ENCODE measurements around the gene AFF1. TPM values are rescaled to one million over a fixed set of nuclear protein-coding genes. Genes with fewer than 3 reads are reported as not detected.

Gene AFF1
- total RNA-seq, 1 donor from 2014 or later = 112 TPM

GRCh38 chr4:86973668-86974067 is 38.9 kb downstream of the AFF1 start:
- Histone ChIP-seq H3K27ac (no peak overlapping the region), H3K4me3 (no peak overlapping the region)
- intact Hi-C loops (cut with DNase I) = no loop called here

GRCh38 chr4:86974551-86974994 is 39.8 kb downstream of the AFF1 start:
- Histone ChIP-seq H3K27me3 (no peaks in the 10 kb centered on the region), H3K4me1 (peaks cover 0 to 8% of the 10 kb centered on the region in 2 donors), H3K4me3 (no peak overlapping the region), H3K36me3 (no peaks in the 10 kb centered on the region), H3K9me3 (no peaks in the 10 kb centered on the region), H3K27ac (no peak overlapping the region)
- no peak for DNase-seq (ENCODE audit: low spot score in 2 of 2)
- TF ChIP-seq CTCF (IDR thresholded peaks at IDR 0.05) = no peak
- intact Hi-C loops (cut with DNase I) = no loop called here

More at GRCh38 chr4:86973668-86974067, 38.9 kb downstream of the AFF1 start:
- H3K9me3 ChIP-seq = no peaks in the 10 kb centered on the region
- no peak for TF ChIP-seq CTCF (IDR thresholded peaks at IDR 0.05)
- no peaks in the 10 kb centered on the region for H3K27me3 ChIP-seq
- H3K4me1 ChIP-seq = peaks cover 0 to 8% of the 10 kb centered on the region in 2 donors
- H3K36me3 ChIP-seq = no peaks in the 10 kb centered on the region
- no peak for DNase-seq (ENCODE audit: low spot score in 2 of 2)

- no peak for DNase-seq (ENCODE audit: low spot score in 2 of 2)
- no peaks in the 10 kb centered on the region for H3K27me3 ChIP-seq
- H3K9me3 ChIP-seq = no peaks in the 10 kb centered on the region
- H3K27ac ChIP-seq = no peak overlapping the region
- intact Hi-C loops (cut with DNase I) = no loop called here
- no peak for TF ChIP-seq CTCF (IDR thresholded peaks at IDR 0.05)
- H3K36me3 ChIP-seq = no peaks in the 10 kb centered on the region
- peaks cover 0 to 3% of the 10 kb centered on the region in 2 donors for H3K4me1 ChIP-seq
- H3K4me3 ChIP-seq = no peak overlapping the region
Observed at GRCh38 chr4:86975927-86976326, 41.1 kb downstream of the AFF1 start.

- H3K27me3 ChIP-seq = no peaks in the 10 kb centered on the region
- H3K9me3 ChIP-seq = no peaks in the 10 kb centered on the region
- intact Hi-C loops (cut with DNase I) = no loop called here
- no peaks in the 10 kb centered on the region for H3K36me3 ChIP-seq
- no peak for DNase-seq (ENCODE audit: low spot score in 2 of 2)
- no peak for TF ChIP-seq CTCF (IDR thresholded peaks at IDR 0.05)
- H3K4me3 ChIP-seq = no peak overlapping the region
- peaks cover 0 to 2% of the 10 kb centered on the region in 2 donors for H3K4me1 ChIP-seq
- no peak overlapping the region for H3K27ac ChIP-seq
Observed at GRCh38 chr4:86976801-86977485, 42.1 kb downstream of the AFF1 start.

GRCh38 chr4:86977621-86978184 is 42.9 kb downstream of the AFF1 start:
- H3K36me3 ChIP-seq = no peaks in the 10 kb centered on the region
- no peaks in the 10 kb centered on the region for H3K27me3 ChIP-seq
- no peak for DNase-seq (ENCODE audit: low spot score in 2 of 2)
- no peak overlapping the region for H3K27ac ChIP-seq
- intact Hi-C loops (cut with DNase I) = no loop called here
- no peaks in the 10 kb centered on the region for H3K9me3 ChIP-seq
- TF ChIP-seq CTCF (IDR thresholded peaks at IDR 0.05) = no peak
- no peak overlapping the region for H3K4me3 ChIP-seq
- peaks cover 0 to 2% of the 10 kb centered on the region in 2 donors for H3K4me1 ChIP-seq

Measured in ascending aorta (tissue), 2 donors.